SK-N-SH (cell line): Measurements from ENCODE around the gene FDXR. TPM values are rescaled to one million over a fixed set of nuclear protein-coding genes. Genes with fewer than 3 reads are reported as not detected.

ENCODE experiments used
- CTCF ChIA-PET: fragments of 300-600, 350-600 bp; formaldehyde crosslinking; extraction: SDS; loops from one replicate; lab custom pipeline; 2021; lab: Yijun Ruan, JAX
- POLR2A ChIA-PET: fragments of 350-600 bp; sonication (Branson Sonifier 250); formaldehyde crosslinking; extraction: SDS; loops from one replicate; lab custom pipeline; 2020; ENCODE audit warnings: antibody characterized with exemption, inconsistent platforms; lab: Yijun Ruan, JAX
- DNase-seq: peaks from one replicate; pipeline ENCODE4 v3.0.0; 2012
- H2AFZ ChIP-seq: fragments of 200-600 bp; sonication (generic); 2 replicates; pipeline ENCODE4 v1.8.1; 2016; ENCODE audit warnings: antibody characterized with exemption, mild to moderate bottlenecking, low read depth
- H3F3A ChIP-seq: fragments of 200-600 bp; sonication (generic); replicated peaks from 2 replicates; pipeline ENCODE3; 2016; ENCODE audit warnings: antibody characterized with exemption, mild to moderate bottlenecking; ENCODE audit not compliant: insufficient read depth
- H3K27ac ChIP-seq, 2 experiments: fragments of 200-500 bp in 1 of 2; fragments of 200-600 bp in 1 of 2; sonication (Bioruptor generic) in 1 of 2; sonication (generic), shearing (Covaris generic) in 1 of 2; 2 replicates each; pipeline versions ENCODE4 v1.5.1 to v1.6.1; 2014 to 2016; ENCODE audit warnings: low read depth in 2 of 2, inconsistent platforms in 1 of 2, low read length in 1 of 2, mild to moderate bottlenecking in 1 of 2, mixed read lengths in 1 of 2
- H3K27me3 ChIP-seq: fragments of 200-600 bp; sonication (generic), shearing (Covaris generic); 2 replicates; pipeline ENCODE4 v1.6.1; 2016; ENCODE audit warnings: mixed run types; ENCODE audit not compliant: insufficient read depth
- H3K36me3 ChIP-seq, 2 experiments: fragments of 200-500 bp in 1 of 2; fragments of 200-600 bp in 1 of 2; sonication (Bioruptor generic) in 1 of 2; sonication (generic) in 1 of 2; replicated peaks in 1 of 2; 2 replicates each; pipeline versions ENCODE3 to v1.5.1; 2014 to 2016; ENCODE audit warnings: low read length in 1 of 2, mild to moderate bottlenecking in 1 of 2; ENCODE audit not compliant: insufficient read depth in 2 of 2, control insufficient read depth in 1 of 2
- H3K4me1 ChIP-seq, 2 experiments: fragments of 200-500 bp in 1 of 2; fragments of 200-600 bp in 1 of 2; sonication (Bioruptor generic) in 1 of 2; sonication (generic), shearing (Covaris generic) in 1 of 2; 2 replicates each; pipeline versions ENCODE4 v1.5.1 to v1.6.1; 2014 to 2016; ENCODE audit warnings: low read depth in 1 of 2, low read length in 1 of 2, mixed run types in 1 of 2; ENCODE audit not compliant: insufficient read depth in 2 of 2, control insufficient read depth in 1 of 2
- H3K4me2 ChIP-seq: fragments of 200-600 bp; sonication (generic), shearing (Covaris generic); 2 replicates; pipeline ENCODE4 v1.6.1; 2017; ENCODE audit warnings: mixed run types
- H3K4me3 ChIP-seq, 2 experiments: fragments of 200-500 bp in 1 of 2; fragments of 200-600 bp in 1 of 2; sonication (Bioruptor generic) in 1 of 2; sonication (generic), shearing (Covaris generic) in 1 of 2; 2 replicates each; pipeline versions ENCODE4 v1.5.1 to v1.8.1; 2014 to 2016; ENCODE audit warnings: low read depth in 2 of 2, inconsistent platforms in 1 of 2, low read length in 1 of 2, mild to moderate bottlenecking in 1 of 2, mixed read lengths in 1 of 2, moderate library complexity in 1 of 2
- H3K79me2 ChIP-seq: fragments of 200-600 bp; sonication (generic); 2 replicates; pipeline ENCODE4 v1.8.1; 2017; ENCODE audit warnings: mild to moderate bottlenecking; ENCODE audit not compliant: insufficient read depth
- H3K9ac ChIP-seq: fragments of 200-600 bp; sonication (generic); 2 replicates; pipeline ENCODE4 v1.6.1; 2017; ENCODE audit warnings: mixed run types
- H3K9me2 ChIP-seq: fragments of 200-600 bp; sonication (generic); 2 replicates; pipeline ENCODE4 v1.6.1; 2017; ENCODE audit warnings: mixed run types
- H3K9me3 ChIP-seq: fragments of 200-600 bp; sonication (generic); 2 replicates; pipeline ENCODE4 v1.6.1; 2017; ENCODE audit warnings: mixed run types, mild to moderate bottlenecking, moderate library complexity
- H4K20me1 ChIP-seq: fragments of 200-600 bp; sonication (generic); 2 replicates; pipeline ENCODE4 v1.6.1; 2017; ENCODE audit warnings: mild to moderate bottlenecking, mixed run types; ENCODE audit not compliant: insufficient read depth
- CHD2 ChIP-seq: fragments of 150-350 bp; IDR thresholded peaks from 2 replicates; pipeline ENCODE4 v1.6.1; 2018; ENCODE audit warnings: low read length; ENCODE audit not compliant: partially characterized antibody
- EZH2phosphoT487 ChIP-seq: fragments of 200-600 bp; sonication (generic); IDR thresholded peaks from 2 replicates; pipeline ENCODE4 v1.6.1; 2017; ENCODE audit warnings: low read depth, mixed run types, mild to moderate bottlenecking, antibody characterized with exemption, moderate library complexity, borderline replicate concordance
- FOXJ3 ChIP-seq: sonication (generic); formaldehyde crosslinking; IDR thresholded peaks from 2 replicates; pipeline ENCODE4 v1.5.1; 2020; ENCODE audit warnings: mild to moderate bottlenecking, missing genetic modification reagents
- MAX ChIP-seq: IDR thresholded peaks from 2 replicates; pipeline ENCODE4 v1.4.0; 2012; ENCODE audit warnings: low read depth
- MEF2A ChIP-seq: IDR thresholded peaks from 2 replicates; pipeline ENCODE4 v1.4.0; 2012; ENCODE audit warnings: low read depth, borderline replicate concordance
- NFIC ChIP-seq: IDR thresholded peaks from 2 replicates; pipeline ENCODE4 v1.4.0; 2012; ENCODE audit warnings: borderline replicate concordance
- POLR2AphosphoS5 ChIP-seq: IDR thresholded peaks from 2 replicates; pipeline ENCODE4 v1.6.1; 2012; ENCODE audit warnings: low read depth, low read length
- RCOR1 ChIP-seq: fragments of 150-350 bp; IDR thresholded peaks from 2 replicates; pipeline ENCODE4 v1.6.1; 2017; ENCODE audit warnings: antibody characterized with exemption, low read length
- SMC3 ChIP-seq: IDR thresholded peaks from 2 replicates; pipeline ENCODE4 v1.6.1; 2012; ENCODE audit warnings: low read depth, low read length, improper control_type of control experiment
- YY1 ChIP-seq: IDR thresholded peaks from 2 replicates; pipeline ENCODE4 v1.4.0; 2012; ENCODE audit warnings: low read depth, mild to moderate bottlenecking
- WGBS: methylation state at CpG from one replicate; pipeline ENCODE4 v1.1.6; 2017; ENCODE audit warnings: low lambda C conversion rate; 5-methylcytosine and 5-hydroxymethylcytosine counted together
- polyA plus RNA-seq, 3 experiments: library from polyadenylated mRNA; depleted of rRNA; stranded (reverse); fragments of >200 nt; gene quantifications; 2 replicates each; pipeline ENCODE4 v1.2.3, GENCODE V29; 2012
- TF ChIP-seq, protein P1 (sequence below): fragments of 150-350 bp; IDR thresholded peaks from 2 replicates; pipeline ENCODE4 v1.6.1; 2017; ENCODE audit warnings: antibody characterized with exemption, low read length, low read depth, borderline replicate concordance
- TF ChIP-seq, protein P2 (sequence below): IDR thresholded peaks from 2 replicates; pipeline ENCODE4 v1.6.1; 2012; ENCODE audit warnings: mild to moderate bottlenecking, low read depth, low read length, moderate library complexity

FDXR gene
- polyA plus RNA-seq, 1 of the 3 experiments (the other 2 are of a cell fraction) = 86.7 TPM

DNA sequence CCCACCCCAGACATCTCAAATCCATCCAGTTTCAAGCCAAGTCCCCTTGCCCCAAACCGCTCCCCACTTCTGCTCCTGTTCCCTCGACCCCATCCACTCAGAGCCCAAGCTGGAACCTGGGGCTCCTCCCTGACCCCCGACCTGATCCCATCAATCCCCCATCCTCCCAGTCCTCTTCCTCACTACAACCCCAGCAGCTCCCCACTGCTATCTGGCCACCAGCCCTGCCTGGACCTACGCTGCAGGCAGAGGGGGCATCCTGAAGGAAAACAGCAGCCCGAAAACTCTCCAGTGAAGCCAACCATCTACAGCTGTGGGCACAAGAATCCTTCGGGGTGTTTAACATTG is 3.9 kb downstream of the FDXR start:
- H3K4me2 ChIP-seq = peak overlapping the region; percentile 90; the same call in 1 of the 2 replicates
- H2AFZ ChIP-seq = no peak overlapping the region
- H3F3A ChIP-seq = peaks cover 6% of the 10 kb centered on the region
- 87% methylated on average over 6 of the region's 6 CpGs for WGBS
- H4K20me1 ChIP-seq = peaks cover 14% of the 10 kb centered on the region; the same call in 1 of the 2 replicates
- H3K79me2 ChIP-seq = peaks cover 15% of the 10 kb centered on the region
- no peak for TF ChIP-seq POLR2AphosphoS5
- no peak for TF ChIP-seq RCOR1
- TF ChIP-seq NFIC = no peak
- TF ChIP-seq FOXJ3 (CRISPR knock-in tag) = no peak
- no peak for TF ChIP-seq YY1
- no peak for TF ChIP-seq SMC3
- TF ChIP-seq MEF2A = no peak
- no peak for TF ChIP-seq CHD2
- TF ChIP-seq EZH2phosphoT487 = no peak
- TF ChIP-seq, protein P1, sequence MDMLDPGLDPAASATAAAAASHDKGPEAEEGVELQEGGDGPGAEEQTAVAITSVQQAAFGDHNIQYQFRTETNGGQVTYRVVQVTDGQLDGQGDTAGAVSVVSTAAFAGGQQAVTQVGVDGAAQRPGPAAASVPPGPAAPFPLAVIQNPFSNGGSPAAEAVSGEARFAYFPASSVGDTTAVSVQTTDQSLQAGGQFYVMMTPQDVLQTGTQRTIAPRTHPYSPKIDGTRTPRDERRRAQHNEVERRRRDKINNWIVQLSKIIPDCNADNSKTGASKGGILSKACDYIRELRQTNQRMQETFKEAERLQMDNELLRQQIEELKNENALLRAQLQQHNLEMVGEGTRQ = no peak
- no peak for TF ChIP-seq MAX
- TF ChIP-seq, protein P2, sequence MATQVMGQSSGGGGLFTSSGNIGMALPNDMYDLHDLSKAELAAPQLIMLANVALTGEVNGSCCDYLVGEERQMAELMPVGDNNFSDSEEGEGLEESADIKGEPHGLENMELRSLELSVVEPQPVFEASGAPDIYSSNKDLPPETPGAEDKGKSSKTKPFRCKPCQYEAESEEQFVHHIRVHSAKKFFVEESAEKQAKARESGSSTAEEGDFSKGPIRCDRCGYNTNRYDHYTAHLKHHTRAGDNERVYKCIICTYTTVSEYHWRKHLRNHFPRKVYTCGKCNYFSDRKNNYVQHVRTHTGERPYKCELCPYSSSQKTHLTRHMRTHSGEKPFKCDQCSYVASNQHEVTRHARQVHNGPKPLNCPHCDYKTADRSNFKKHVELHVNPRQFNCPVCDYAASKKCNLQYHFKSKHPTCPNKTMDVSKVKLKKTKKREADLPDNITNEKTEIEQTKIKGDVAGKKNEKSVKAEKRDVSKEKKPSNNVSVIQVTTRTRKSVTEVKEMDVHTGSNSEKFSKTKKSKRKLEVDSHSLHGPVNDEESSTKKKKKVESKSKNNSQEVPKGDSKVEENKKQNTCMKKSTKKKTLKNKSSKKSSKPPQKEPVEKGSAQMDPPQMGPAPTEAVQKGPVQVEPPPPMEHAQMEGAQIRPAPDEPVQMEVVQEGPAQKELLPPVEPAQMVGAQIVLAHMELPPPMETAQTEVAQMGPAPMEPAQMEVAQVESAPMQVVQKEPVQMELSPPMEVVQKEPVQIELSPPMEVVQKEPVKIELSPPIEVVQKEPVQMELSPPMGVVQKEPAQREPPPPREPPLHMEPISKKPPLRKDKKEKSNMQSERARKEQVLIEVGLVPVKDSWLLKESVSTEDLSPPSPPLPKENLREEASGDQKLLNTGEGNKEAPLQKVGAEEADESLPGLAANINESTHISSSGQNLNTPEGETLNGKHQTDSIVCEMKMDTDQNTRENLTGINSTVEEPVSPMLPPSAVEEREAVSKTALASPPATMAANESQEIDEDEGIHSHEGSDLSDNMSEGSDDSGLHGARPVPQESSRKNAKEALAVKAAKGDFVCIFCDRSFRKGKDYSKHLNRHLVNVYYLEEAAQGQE = no peak
- peaks cover 4 to 20% of the 10 kb centered on the region in 2 experiments for H3K36me3 ChIP-seq
- no peaks in the 10 kb centered on the region for H3K9me3 ChIP-seq
- ChIA-PET POLR2A (no interaction called here), CTCF (interaction anchor here (1.8 to 47.7 kb wide), 3 partner anchors 9 to 121 kb away, joined by 4 to 3869 read pairs (median 191); partner anchors contain the start of genes GRIN2C, NAT9 and NHERF1)
- no peak overlapping the region for H3K4me3 ChIP-seq
- DNase-seq = no peak
- no peaks in the 10 kb centered on the region for H3K9me2 ChIP-seq
- no peak overlapping the region for H3K27ac ChIP-seq
- H3K27me3 ChIP-seq = no peaks in the 10 kb centered on the region
- H3K4me1 ChIP-seq = peaks cover 12 to 18% of the 10 kb centered on the region in 2 experiments; a peak in 3 of 4 replicates
- no peak overlapping the region for H3K9ac ChIP-seq
